Fibroblast of lung (primary cell): ENCODE results near the gene PPP1R12C.

Experiments
- CTCF ChIP-seq, 2 donors: IDR thresholded peaks in 1 of 2; conservative IDR thresholded peaks in 1 of 2; 1 replicate in 1 of 2; 2 replicates in 1 of 2; pipeline ENCODE4 v1.5.1; 2011 to 2012; ENCODE audit warnings: low read length in 2 of 2, control low read depth in 1 of 2, inconsistent platforms in 1 of 2, low read depth in 1 of 2, mild to moderate bottlenecking in 1 of 2
- EZH2 ChIP-seq: IDR thresholded peaks from 2 replicates; pipeline ENCODE4 v1.5.1; 2012; ENCODE audit warnings: low read length, control low read depth, mild to moderate bottlenecking; ENCODE audit errors: missing control alignments

DNA sequence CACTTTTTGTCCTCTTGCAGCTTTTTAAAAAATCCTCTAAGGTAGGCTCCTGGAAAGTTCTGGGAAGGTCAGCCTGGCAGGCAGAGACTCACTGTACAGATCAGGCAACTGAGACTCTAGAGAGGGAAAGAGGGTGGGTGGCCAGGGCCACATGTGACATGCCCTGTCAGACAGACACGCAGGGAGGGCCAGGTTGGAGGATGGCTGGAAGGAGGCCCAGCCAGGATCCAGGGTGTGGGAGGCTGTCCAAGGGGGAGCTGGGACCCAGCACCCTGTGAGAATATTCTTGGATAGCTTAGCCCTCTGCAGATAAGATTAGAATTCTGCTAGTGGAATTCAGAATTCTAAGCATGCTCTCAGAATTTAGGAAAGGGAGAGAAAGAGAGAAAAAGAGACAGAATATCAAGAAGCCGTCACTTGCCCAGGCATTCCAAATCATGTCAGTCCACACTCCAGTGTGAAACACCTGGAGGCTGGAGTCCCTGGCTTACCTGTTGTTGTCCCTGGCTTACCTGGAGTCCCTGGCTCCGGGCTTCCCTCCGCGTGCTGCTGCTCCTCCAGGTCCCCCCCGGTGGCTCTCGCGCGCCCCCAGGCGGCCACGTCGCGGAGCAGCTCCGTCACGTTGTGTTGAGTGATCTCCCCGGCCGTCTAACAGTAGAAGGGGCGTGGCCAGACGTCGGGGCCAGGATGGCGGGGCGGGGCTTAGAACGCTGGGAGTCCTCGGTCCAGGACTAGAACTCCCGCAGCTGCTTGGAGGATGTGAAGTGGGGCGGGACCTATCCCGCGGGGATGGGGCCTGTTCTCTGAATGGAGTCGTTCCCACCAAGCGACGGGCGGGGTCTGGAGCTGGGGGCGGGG lies 42.9 kb upstream of the PPP1R12C start:
- TF ChIP-seq EZH2: no peak
- TF ChIP-seq CTCF (conservative IDR thresholded peaks at IDR 0.05 in 1 of 2, IDR thresholded peaks at IDR 0.05 in 1 of 2; ENCODE audit: low read depth in 1 of 2, low read length in 2 of 2): peak; percentile 70 to 80
